Measurements from ENCODE around the gene RELL1.
A peak's percentile ranks its signal among the peaks of the same experiment; 100 is the strongest.

The RELL1 gene, protein sequence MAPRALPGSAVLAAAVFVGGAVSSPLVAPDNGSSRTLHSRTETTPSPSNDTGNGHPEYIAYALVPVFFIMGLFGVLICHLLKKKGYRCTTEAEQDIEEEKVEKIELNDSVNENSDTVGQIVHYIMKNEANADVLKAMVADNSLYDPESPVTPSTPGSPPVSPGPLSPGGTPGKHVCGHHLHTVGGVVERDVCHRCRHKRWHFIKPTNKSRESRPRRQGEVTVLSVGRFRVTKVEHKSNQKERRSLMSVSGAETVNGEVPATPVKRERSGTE
- total RNA-seq, result 14.7 to 67.7 (median 45.2) reads per million in 18 experiments

DNA sequence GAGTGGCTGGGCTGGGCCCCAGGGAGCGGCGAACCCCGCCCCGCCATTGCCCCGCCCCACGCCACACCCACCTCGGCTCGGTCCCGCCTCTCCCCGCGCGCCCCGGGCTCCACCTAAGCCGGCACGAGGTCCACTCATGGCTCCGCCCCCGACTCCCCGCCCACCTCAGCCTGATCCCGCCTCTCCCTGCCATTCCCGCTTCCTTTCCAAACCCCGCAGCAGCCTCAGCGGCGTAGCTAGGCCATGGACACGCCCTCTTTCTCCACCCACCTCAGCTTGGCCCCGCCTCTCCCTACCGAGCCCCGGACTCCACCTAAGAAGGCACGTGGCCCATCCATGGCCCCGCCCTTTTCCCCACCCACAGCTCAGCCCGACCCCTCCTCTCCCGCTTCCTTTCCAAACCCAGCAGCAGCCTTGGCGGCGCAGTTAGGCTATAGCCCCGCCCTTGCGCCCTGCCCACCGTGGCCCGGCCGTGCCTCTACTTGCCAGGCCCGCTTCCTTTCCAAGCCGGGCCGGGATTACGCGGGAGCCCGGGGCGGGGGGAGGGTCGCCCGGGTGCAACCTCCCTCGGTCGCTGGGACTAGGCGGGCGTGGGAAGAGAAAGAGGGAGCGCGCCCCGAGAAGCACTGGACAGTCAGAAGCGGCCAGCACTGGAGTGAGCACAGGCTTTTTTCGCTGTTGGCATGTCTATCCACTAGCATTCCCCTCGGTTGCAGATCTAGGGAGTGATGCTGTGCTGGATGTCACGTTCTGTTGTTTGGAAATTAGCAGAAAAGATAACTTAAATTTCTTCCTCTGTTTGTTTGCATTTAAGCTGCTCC, at the start of gene RELL1:
TSS of gene RELL1 (minus strand) at position 4 of the 821 bp plus-strand sequence. CDS start 89 bp downstream, outside the sequence.
- DNase-seq, result peak; percentile 99 to 100

DNA sequence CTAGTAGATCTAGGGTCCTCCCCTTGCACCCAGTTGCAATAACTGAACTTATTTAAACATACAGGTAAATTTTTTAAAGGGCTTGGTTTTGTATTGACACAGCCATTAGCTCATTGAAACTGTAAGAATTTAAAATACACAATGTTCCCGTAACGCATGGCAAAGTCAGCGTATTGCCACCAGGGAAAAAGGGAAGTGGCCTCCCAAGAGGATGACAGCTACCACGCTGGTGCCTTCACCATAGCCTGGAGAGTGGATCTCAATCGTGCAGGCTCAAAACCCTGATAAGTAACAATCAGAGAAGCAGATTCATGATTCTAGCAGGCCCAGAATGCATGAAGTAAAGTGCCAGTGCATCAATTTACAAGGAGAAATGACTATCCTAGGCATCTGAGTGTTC, 49.4 kb upstream of the RELL1 start:
- DNase-seq, result peak; percentile 72 to 77

DNA sequence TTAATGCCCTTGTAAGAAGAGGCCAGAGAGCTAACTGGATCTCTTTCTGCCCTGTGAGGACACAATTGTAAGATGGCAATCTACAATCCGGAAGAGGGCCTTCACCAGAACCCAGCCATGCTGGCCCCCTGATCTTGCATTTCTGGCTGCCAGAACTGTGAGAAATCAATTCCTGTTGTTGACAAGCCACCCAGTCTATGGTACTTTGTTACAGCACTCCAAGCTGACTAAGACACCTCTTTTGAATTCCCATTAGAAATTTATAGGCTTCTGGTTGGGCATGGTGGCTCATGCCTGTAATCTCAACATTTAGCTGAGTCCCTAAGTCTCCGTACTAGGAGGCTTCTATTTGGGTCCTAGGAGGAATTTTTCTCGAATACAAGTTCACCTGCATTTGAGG, 48.8 kb upstream of the RELL1 start:
- no peak for DNase-seq

DNA sequence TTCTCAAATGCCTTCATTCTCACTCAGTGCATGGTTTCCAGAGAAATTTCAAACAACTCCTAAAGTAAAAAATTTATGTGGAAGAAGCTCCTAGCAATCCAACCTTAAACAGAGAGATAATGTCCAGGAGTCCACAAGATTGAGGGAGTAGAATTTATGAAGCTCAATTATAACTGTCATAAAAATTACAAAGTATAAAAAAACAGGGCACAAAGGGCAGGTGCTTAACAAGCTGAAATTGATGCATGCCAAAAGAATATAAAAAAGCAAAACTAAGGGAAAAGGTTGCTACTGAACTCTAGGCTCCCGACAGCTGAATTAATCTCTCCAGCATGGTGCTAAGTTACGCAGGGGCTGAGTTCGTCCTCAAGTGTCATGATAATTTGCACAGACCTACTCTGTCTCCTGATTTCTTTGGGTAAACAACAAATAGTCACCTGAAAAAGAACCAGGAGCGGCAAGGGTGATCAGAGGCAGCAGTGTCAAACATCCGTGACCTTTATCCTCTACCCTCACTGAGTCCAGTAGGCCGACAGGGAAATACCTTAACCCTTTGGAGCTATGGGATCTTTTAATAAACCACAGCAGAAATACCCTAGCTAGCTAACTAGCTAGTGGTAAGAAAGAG, 47.2 kb upstream of the RELL1 start:
- DNase-seq, result no peak

DNA sequence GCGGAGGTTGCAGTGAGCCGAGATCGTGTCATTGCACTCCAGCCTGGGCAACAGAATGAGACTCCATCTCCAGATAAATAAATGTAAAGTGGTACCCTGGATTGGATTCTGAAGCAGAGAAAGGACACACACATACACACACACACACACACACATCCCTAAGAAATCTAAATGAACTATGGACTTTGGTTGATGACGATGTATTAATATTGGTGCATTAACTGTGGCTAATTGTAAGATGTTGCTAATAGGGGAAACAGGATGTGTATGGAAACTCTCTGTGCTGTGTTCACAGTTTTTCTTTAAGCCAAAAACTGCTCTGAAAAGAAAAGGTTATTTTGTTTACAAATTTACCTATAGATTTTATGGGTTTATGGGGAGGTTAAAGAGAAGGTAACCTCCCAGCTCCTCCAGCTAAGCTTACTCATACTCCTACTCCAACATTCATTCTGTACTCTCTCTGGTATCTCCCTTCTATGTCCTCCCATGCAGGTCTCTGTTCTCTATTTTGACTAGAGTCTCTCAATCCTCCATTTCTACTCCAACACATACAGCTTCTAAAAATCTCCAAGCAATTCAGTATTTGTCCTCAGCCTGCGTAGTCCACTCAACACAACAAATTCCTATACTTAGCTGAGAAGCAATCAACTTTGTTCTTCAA, 46.5 kb upstream of the RELL1 start:
- no peak for DNase-seq

DNA sequence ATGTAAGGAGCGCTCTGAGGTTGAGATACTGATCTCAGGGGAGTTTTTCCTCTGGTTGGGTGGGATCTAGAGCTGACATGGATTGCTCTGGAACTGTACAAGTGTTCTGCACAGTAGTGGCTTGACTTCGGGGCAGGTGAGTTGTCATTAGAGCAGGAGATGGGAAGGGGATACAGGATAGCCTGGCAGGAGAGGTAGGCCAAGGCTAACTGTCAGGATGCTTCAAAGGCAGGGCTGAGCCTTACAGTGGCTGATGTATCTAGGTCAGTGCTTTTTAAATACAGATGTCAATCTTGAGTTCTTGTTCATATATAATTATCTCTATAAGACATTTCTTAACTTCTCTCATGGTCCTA, 43.5 kb upstream of the RELL1 start:
- DNase-seq, result no peak

DNA sequence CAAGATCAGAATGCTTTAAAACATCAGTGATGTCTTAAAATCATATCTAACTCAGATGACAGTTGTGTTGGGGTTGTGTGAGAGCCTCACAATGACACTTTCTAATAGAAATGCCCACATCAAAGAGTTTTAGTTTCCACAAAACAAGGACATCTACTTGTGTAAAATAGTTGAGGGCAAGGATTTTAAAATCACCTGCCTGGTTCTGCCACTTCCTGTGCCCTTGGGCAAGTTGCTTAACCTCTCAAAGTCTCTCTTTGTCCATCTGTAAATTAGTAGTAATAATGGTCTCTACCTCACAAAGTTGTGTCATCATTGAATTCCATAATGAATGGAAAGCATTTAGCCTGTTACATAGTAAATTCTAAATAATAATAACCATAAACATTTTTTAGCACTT, 41.9 kb upstream of the RELL1 start:
- no peak for DNase-seq

DNA sequence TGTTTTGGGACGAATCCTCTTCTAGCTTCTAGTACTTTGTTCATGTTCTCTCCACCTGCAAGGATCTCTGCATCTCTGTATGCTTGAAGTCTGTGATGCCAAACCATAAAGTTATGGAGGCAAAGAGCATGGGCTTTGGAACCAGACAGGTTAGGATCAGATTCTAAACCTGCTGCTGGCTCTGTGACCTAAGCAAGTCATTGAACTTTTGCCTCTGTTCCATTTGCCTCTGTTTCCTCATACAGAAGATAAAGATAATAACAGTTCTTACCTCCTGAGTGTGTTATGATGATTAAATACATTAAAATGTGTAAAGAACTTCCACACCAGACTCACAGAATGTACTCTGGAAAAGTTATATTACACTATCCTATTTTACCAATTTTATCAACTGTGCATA, 41.5 kb upstream of the RELL1 start:
- DNase-seq, result no peak

DNA sequence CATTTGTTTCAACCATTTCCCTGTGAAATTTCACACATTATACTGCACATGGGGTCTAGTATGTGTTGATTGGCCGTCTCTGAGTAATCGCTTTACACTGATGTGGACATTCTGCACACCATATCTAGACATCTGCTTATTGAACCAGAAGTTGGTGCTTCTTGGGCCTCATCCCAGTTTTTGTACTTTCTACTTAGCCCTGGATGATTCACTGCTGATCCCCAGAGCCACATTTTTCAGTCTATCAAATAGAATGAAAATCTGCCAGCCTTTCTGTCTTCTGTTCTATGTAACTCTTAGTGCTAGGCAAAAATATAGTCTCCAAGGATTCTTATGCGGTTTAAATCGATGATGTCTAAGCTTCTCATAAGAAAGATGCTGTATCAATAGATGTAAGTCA, 40.5 kb upstream of the RELL1 start:
- DNase-seq, result no peak

DNA sequence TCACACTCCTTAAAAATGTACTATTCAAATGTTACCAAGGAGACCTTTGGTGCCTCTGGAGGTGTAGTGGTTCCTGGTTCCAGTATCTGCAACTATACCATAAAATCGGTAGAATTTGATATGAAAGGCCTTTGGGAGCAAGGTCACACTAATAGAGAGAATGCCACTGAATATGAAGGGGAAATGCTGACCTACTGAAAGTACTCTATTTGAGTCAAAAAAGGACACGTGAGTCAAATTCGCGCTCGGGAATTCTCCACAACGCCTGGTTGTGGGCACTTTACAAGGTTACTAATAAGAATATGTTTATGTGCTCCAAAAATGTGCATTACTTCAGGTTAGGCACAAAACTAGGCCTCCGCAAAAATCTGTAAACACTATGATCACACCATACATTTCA, 39.5 kb upstream of the RELL1 start:
- no peak for DNase-seq

DNA sequence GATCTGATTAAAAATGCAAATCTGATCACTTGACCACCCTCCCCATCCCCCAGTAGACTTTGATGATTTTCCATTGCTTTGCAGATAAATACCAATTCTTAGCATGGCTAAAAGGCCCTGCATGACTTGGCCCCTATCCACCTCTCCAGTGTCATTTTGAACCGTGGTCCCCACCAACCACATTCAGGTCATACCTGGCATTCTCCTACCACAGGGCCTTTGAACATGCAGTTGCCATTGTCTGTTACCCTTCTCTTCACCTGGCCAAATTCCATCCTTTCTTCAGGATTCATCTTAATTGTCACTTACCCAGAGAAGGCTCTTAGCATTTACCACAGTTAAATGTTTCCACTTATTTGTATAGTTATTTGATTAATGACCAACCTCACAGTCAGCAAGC, 36.9 kb upstream of the RELL1 start:
- DNase-seq, result no peak

DNA sequence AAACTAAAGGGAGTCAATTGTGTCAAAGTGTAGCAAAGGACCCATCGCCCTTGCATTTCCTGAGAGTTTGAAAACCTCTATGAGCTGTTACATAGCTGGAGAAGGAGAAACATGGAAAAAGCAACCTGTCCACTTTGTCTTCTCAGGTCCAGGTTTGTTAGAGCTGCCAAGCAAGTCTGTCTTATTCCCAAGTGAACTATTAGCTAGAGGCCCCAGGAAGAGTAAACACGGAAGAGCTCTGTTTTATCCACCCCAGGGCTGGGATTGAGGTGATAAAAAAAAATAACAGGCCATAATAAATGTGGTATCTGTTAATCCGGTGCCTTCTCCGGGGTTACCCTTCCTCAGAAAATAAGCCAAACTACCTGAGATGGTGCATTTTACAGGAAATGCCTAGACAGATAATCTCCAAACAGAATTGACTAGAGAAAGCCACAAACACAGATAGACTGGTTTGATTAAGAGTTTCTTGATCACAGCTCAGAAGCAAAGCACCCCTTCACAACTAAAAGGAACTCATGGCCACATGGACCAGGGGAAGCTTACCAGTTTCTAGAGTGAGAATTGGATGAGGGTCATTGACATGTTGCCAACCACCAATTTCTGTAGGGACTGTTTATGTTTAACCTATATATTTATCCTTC, 35.9 kb upstream of the RELL1 start:
- no peak for DNase-seq

DNA sequence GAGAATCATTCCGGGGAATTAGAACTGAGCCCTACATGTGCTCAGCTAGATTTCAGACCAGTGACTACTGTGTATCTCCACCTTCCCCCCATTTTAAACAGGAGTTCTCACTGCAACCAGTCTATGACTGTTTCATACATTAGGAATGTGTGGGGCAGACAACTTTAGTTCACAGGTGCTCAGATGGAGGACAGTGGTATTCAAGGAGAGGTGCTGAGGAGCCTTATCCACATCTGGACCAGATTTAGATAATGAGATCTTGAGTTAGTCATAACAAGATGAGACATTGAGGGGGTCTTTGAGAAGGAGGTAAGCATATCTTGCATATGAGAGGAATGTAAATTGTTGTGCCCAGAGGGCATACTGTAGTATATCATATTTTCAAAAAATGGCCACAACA, 32.8 kb upstream of the RELL1 start:
- DNase-seq, result no peak

DNA sequence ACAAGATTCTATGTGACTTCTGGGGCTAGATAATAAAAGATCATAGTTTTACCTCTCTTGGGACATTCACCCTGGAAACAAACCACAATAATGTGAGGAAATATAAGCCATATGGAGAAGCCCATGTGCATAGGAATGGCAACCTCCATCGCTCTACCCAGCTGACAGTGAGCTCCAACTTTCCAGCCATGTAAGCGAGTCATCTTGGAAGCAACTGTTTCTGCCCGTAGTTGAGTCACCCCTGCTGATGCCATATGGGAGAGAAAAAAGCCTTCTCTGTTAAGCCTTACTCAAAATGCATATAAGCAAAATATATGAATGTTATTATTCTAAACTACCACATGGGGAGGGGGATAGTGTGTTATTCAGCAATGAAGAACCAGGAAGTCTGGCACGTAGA, 31.4 kb upstream of the RELL1 start:
- no peak for DNase-seq

DNA sequence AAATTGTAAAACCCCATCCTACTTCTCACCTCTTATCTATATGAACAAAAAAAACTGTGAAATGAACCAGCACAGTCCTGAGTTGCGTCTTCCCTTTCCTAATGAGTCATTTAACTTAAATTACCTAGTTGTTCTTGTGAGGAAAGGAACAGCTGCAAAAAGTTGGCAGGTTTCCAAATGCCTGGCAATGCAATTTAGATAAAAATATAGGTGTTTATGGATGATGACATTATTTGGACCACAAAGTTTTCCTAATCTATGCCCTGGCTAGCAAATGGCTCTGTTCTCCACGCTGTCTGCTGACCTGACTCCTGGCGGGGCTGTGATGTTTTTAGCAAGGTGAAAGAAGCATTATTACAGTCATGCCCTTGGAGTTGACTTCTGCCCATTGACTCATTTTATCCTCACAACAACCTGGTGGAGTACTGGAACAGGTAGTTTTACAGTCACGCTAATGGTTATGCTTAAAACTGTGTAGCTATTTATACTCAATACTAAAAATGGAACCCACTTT, 29.8 kb upstream of the RELL1 start:
- no peak for DNase-seq

DNA sequence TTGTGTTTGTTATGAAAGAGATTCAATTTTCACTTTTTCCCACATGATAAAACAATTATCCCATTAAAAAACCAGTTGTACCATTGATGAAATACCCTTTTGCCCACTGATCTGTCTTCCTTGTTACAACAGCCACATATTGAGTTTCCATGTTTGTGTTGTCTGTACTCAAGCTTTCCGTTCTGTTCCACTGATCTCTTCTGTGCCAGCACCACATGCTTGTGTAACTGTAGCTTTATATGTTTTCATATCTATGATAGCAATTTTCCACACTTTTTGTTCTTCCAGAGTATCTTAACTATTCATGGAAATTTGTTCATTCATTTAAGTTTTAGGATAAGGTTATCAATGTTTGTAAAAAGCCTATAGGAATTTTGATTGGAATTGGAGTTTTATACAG, 24.3 kb upstream of the RELL1 start:
- DNase-seq, result no peak

DNA sequence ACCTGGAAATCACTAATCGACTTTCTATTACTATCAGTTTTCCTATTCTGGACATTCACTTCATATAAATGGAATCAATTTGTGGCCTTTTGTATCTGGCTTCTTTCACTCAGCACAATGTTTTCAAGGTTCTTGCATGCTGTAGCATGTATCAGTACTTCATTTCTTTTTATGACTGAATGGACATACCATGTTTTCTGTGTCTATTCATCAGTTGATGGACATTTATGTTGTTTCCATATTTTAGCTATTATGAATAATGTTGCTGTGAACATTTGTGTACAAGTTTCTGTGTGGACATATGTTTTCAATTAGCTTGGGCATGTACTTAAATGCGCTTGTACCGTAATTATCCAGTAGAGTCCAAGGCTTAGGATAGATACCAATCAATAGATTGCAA, 19.9 kb upstream of the RELL1 start:
- DNase-seq, result no peak

DNA sequence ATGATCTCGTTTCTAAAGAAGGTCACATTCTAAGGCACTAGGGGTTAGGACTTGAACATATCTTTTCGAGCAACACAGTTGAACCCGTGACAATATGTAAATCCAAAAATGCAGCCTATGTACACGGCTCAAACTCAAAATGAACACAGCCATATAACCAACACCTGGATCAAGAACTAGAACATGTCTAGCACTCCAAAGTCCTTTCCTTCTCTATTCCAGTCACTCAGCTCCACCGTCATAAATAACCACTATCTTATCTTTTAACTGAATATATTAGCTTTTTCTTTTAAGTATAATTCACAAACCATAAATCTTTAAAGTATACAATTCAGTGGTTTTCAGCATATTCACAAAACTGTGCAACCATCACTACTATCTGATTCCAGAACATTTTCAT, 19.4 kb upstream of the RELL1 start:
- DNase-seq, result no peak

DNA sequence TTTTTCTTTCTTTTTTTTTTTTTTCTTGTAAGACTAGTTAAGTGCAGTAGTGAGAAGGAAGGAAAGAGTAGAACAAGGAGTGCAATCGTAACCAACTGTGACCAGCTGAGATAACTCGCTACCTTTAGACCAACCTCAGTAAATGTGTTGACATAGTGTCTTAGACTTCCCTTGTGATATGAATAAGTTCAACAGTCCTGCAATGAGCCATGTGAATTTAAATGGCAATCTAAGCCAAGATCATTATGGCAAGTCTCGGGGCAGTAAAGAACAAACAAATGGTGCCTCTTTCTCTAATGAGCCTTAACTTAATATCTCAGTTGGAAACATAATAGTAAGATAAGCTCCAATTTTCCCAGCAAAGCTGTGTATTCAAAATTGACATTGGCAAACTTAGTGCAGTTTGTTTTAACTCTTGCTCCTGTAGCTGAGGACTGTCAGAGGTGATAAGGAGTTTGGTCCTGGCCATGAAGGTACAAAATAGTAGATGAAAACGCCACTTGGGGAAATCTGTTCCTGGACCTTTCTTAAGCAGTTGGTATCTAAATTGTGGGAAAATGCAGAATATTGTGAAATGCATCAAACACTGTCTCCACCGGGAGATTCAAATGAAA, 13.8 kb upstream of the RELL1 start:
- DNase-seq, result no peak

DNA sequence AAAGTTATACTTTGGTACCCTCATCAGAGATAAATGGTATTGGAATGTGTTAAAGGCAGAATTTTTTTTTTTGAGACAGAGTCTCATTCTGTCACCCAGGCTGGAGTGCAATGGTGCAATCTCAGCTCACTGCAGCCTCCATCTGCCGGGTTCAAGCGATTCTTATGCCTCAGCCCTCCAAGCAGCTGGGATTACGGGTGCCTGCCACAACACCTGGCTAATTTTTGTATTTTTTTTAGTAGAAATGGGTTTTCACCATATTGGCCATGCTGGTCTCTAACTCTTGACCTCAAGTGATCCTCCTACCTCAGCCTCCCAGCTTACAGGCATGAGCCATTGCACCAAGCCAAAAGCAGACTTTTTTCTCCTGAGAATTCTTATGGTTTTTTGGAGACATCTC, 11.4 kb upstream of the RELL1 start:
- DNase-seq, result no peak

DNA sequence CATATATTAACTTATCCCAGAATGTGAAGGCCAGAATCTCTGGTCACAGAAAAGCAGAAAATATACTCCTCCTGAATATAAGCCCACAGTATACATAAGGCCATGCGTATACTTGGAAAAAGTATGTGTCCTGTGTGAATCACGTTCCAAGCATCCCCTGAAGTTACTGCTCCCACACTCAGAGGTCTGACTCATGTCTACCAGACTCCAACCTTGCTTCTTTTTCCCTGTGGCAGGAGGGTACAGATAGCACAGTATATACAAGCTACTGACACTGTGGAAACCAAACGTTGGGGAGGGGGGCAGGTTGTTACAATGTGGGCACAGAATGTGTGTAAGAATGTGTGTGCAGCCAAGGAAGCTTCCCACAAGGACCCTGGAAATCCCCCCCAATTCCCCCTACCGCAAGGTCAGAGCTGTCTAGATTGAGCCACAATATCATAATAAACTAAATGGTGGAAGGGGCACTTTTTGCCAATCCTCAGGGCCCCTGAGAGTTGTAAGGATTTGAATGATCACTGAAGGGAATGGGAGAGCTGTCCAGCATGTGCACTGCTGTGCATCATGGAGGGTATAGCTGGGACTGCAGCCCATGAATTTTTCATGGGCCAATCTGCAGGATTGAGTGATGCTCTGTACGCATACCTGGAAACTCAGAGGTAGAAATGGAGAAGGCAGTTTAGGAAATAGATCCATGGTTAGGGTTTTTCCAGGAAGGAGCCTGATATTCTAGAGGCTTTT, 7.4 kb upstream of the RELL1 start:
- DNase-seq, result no peak
